Memory B cell (primary cell): ENCODE results near the gene WDR7.
A peak's percentile ranks its signal among the peaks of the same experiment; 100 is the strongest.

Experiments
- ATAC-seq: fragments of 150-1000 bp; cut with Tn5 transposase; 2 replicates; pipeline ENCODE4 v1.10.0; 2021; ENCODE audit warnings: low read depth, mild to moderate bottlenecking, moderate library complexity
- DNase-seq, 2 donors: peaks; one replicate each; pipeline ENCODE4 v3.0.0; 2022; ENCODE audit warnings: low spot score in 2 of 2
- H3K27ac Mint-ChIP-seq: one replicate; pipeline ENCODE4 v1.8.0; 2022; ENCODE audit warnings: mild to moderate bottlenecking, moderate library complexity, mixed read lengths
- H3K27me3 Mint-ChIP-seq: one replicate; pipeline ENCODE4 v1.8.0; 2022; ENCODE audit warnings: mixed read lengths
- H3K36me3 Mint-ChIP-seq: one replicate; pipeline ENCODE4 v1.8.0; 2022; ENCODE audit warnings: mild to moderate bottlenecking, mixed read lengths
- H3K4me1 Mint-ChIP-seq: one replicate; pipeline ENCODE4 v1.8.0; 2022; ENCODE audit warnings: mixed read lengths
- H3K4me3 Mint-ChIP-seq: one replicate; pipeline ENCODE4 v1.8.0; 2022; ENCODE audit warnings: mild to moderate bottlenecking, moderate library complexity, mixed read lengths
- H3K9me3 Mint-ChIP-seq: one replicate; pipeline ENCODE4 v1.8.0; 2022; ENCODE audit warnings: mixed read lengths

The WDR7 gene

GRCh38 chr18:56878711-56879110, 227.6 kb downstream of the WDR7 start:
- DNase-seq, result no peak

GRCh38 chr18:56884511-56884910, 233.4 kb downstream of the WDR7 start:
- Mint-ChIP-seq H3K9me3 (peaks cover 5% of the 10 kb centered on the region), H3K4me1 (no peaks in the 10 kb centered on the region), H3K36me3 (peaks cover 45% of the 10 kb centered on the region), H3K4me3 (no peak overlapping the region), H3K27me3 (no peaks in the 10 kb centered on the region), H3K27ac (no peak overlapping the region)
- DNase-seq (no peak), ATAC-seq (no peak)

More at GRCh38 chr18:56878711-56879110, 227.6 kb downstream of the WDR7 start:
- Mint-ChIP-seq H3K36me3 (peaks cover 29% of the 10 kb centered on the region), H3K4me1 (no peaks in the 10 kb centered on the region), H3K27me3 (no peaks in the 10 kb centered on the region), H3K4me3 (no peak overlapping the region), H3K27ac (no peak overlapping the region), H3K9me3 (no peaks in the 10 kb centered on the region)
- no peak for ATAC-seq

- DNase-seq (no peak), ATAC-seq (no peak)
- H3K4me1 Mint-ChIP-seq, result no peaks in the 10 kb centered on the region
- no peak overlapping the region for H3K27ac Mint-ChIP-seq
- no peaks in the 10 kb centered on the region for H3K27me3 Mint-ChIP-seq
- no peak overlapping the region for H3K4me3 Mint-ChIP-seq
- H3K9me3 Mint-ChIP-seq, result peaks cover 5% of the 10 kb centered on the region
- H3K36me3 Mint-ChIP-seq, result peaks cover 27% of the 10 kb centered on the region
These were observed 237.8 kb downstream of the WDR7 start for GRCh38 chr18:56888978-56889377.

GRCh38 chr18:56889621-56890020, 238.5 kb downstream of the WDR7 start:
- DNase-seq (no peak), ATAC-seq (no peak)
- Mint-ChIP-seq H3K36me3 (peaks cover 25% of the 10 kb centered on the region), H3K9me3 (peaks cover 3% of the 10 kb centered on the region), H3K27ac (no peak overlapping the region), H3K4me3 (no peak overlapping the region), H3K4me1 (no peaks in the 10 kb centered on the region), H3K27me3 (no peaks in the 10 kb centered on the region)

- peaks cover 20% of the 10 kb centered on the region for H3K36me3 Mint-ChIP-seq
- no peaks in the 10 kb centered on the region for H3K4me1 Mint-ChIP-seq
- H3K27me3 Mint-ChIP-seq, result no peaks in the 10 kb centered on the region
- H3K4me3 Mint-ChIP-seq, result no peak overlapping the region
- H3K9me3 Mint-ChIP-seq, result peaks cover 3% of the 10 kb centered on the region
- ATAC-seq (no peak), DNase-seq (no peak)
- peak overlapping the region; percentile 4 for H3K27ac Mint-ChIP-seq
These were observed 239.5 kb downstream of the WDR7 start for GRCh38 chr18:56890632-56891031.

GRCh38 chr18:56891116-56891515, 240.0 kb downstream of the WDR7 start:
- H3K27me3 Mint-ChIP-seq, result no peaks in the 10 kb centered on the region
- H3K36me3 Mint-ChIP-seq, result peaks cover 16% of the 10 kb centered on the region
- H3K27ac Mint-ChIP-seq, result no peak overlapping the region
- H3K4me3 Mint-ChIP-seq, result no peak overlapping the region
- DNase-seq (no peak), ATAC-seq (no peak)
- no peaks in the 10 kb centered on the region for H3K9me3 Mint-ChIP-seq
- no peaks in the 10 kb centered on the region for H3K4me1 Mint-ChIP-seq

- no peak for DNase-seq
- Mint-ChIP-seq H3K4me3 (no peak overlapping the region), H3K27me3 (no peaks in the 10 kb centered on the region), H3K36me3 (peaks cover 14% of the 10 kb centered on the region), H3K9me3 (no peaks in the 10 kb centered on the region), H3K4me1 (no peaks in the 10 kb centered on the region), H3K27ac (no peak overlapping the region)
- ATAC-seq, result no peak
These were observed 240.7 kb downstream of the WDR7 start for GRCh38 chr18:56891870-56892269.

GRCh38 chr18:56897122-56897521, 246.0 kb downstream of the WDR7 start:
- DNase-seq (no peak), ATAC-seq (no peak)
- Mint-ChIP-seq H3K9me3 (no peaks in the 10 kb centered on the region), H3K36me3 (peaks cover 7% of the 10 kb centered on the region), H3K27me3 (no peaks in the 10 kb centered on the region), H3K4me3 (no peak overlapping the region), H3K4me1 (no peaks in the 10 kb centered on the region), H3K27ac (no peak overlapping the region)

- no peaks in the 10 kb centered on the region for H3K27me3 Mint-ChIP-seq
- DNase-seq (no peak), ATAC-seq (no peak)
- H3K4me3 Mint-ChIP-seq, result no peak overlapping the region
- no peaks in the 10 kb centered on the region for H3K9me3 Mint-ChIP-seq
- no peak overlapping the region for H3K27ac Mint-ChIP-seq
- peaks cover 6% of the 10 kb centered on the region for H3K36me3 Mint-ChIP-seq
- H3K4me1 Mint-ChIP-seq, result no peaks in the 10 kb centered on the region
These were observed 248.5 kb downstream of the WDR7 start for GRCh38 chr18:56899660-56900059.

- H3K27ac Mint-ChIP-seq, result no peak overlapping the region
- no peak overlapping the region for H3K4me3 Mint-ChIP-seq
- no peaks in the 10 kb centered on the region for H3K9me3 Mint-ChIP-seq
- no peaks in the 10 kb centered on the region for H3K4me1 Mint-ChIP-seq
- no peaks in the 10 kb centered on the region for H3K27me3 Mint-ChIP-seq
- DNase-seq (no peak), ATAC-seq (no peak)
- H3K36me3 Mint-ChIP-seq, result peaks cover 7% of the 10 kb centered on the region
These were observed 249.3 kb downstream of the WDR7 start for GRCh38 chr18:56900195-56901094.

GRCh38 chr18:56901919-56902318, 250.8 kb downstream of the WDR7 start:
- ATAC-seq, result no peak
- Mint-ChIP-seq H3K36me3 (peaks cover 10% of the 10 kb centered on the region), H3K4me1 (no peaks in the 10 kb centered on the region), H3K27me3 (no peaks in the 10 kb centered on the region), H3K4me3 (no peak overlapping the region), H3K9me3 (no peaks in the 10 kb centered on the region), H3K27ac (no peak overlapping the region)
- DNase-seq, result no peak

- DNase-seq (no peak), ATAC-seq (no peak)
- Mint-ChIP-seq H3K4me1 (no peaks in the 10 kb centered on the region), H3K9me3 (no peaks in the 10 kb centered on the region), H3K36me3 (peaks cover 10% of the 10 kb centered on the region), H3K27me3 (no peaks in the 10 kb centered on the region), H3K27ac (no peak overlapping the region), H3K4me3 (no peak overlapping the region)
These were observed 251.5 kb downstream of the WDR7 start for GRCh38 chr18:56902653-56903052.

- Mint-ChIP-seq H3K27ac (no peak overlapping the region), H3K4me1 (no peaks in the 10 kb centered on the region), H3K36me3 (peaks cover 8% of the 10 kb centered on the region), H3K9me3 (no peaks in the 10 kb centered on the region), H3K4me3 (no peak overlapping the region), H3K27me3 (no peaks in the 10 kb centered on the region)
- ATAC-seq, result no peak
- no peak for DNase-seq
These were observed 252.5 kb downstream of the WDR7 start for GRCh38 chr18:56903686-56904085.

GRCh38 chr18:56907771-56908170, 256.6 kb downstream of the WDR7 start:
- H3K36me3 Mint-ChIP-seq, result peaks cover 14% of the 10 kb centered on the region
- no peaks in the 10 kb centered on the region for H3K9me3 Mint-ChIP-seq
- no peak overlapping the region for H3K4me3 Mint-ChIP-seq
- DNase-seq, result no peak
- H3K27me3 Mint-ChIP-seq, result no peaks in the 10 kb centered on the region
- no peak for ATAC-seq
- H3K4me1 Mint-ChIP-seq, result no peaks in the 10 kb centered on the region
- no peak overlapping the region for H3K27ac Mint-ChIP-seq

GRCh38 chr18:56910237-56910636, 259.1 kb downstream of the WDR7 start:
- H3K36me3 Mint-ChIP-seq, result peaks cover 20% of the 10 kb centered on the region
- H3K27me3 Mint-ChIP-seq, result no peaks in the 10 kb centered on the region
- H3K27ac Mint-ChIP-seq, result no peak overlapping the region
- peaks cover 2% of the 10 kb centered on the region for H3K4me1 Mint-ChIP-seq
- DNase-seq (no peak), ATAC-seq (no peak)
- H3K9me3 Mint-ChIP-seq, result no peaks in the 10 kb centered on the region
- no peak overlapping the region for H3K4me3 Mint-ChIP-seq
